Stimulated activated CD8-positive, alpha-beta memory T cell treated with anti-CD3 and anti-CD28 coated beads, Interleukin-4, amount 100 ng/mL, for 4 hours (primary cell): Measurements from ENCODE around the gene EXOSC2.

Experiments
- DNase-seq, 2 donors: peaks; one replicate each; pipeline ENCODE4 v3.0.0-alpha.2; 2020; ENCODE audit warnings: low read depth in 2 of 2, low spot score in 1 of 2

The EXOSC2 gene

GRCh38 chr9:130693101-130693425, 517 bp upstream of the EXOSC2 start:
- no peak for DNase-seq

DNA sequence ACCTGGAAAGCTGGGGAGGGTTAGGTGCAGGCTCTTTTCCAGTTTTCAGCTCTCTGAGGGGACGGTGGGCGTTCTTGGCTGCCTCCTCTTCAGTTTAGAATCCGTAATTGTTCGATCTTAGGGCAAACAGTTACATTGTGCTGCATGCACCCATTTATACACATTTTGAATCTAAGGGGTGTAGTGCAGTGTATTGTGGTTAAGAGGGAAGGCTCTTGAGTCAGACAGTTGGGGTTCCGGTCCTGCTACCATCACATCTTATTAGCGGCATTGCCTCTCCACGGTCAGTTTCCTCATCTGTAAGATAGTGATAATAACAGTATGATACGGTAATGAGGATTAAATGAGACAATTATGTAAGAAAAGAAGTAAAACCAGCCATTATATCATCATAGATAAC, 625 bp downstream of the EXOSC2 start:
- no peak for DNase-seq

GRCh38 chr9:130696139-130696650, 2.6 kb downstream of the EXOSC2 start:
- DNase-seq = no peak

DNA sequence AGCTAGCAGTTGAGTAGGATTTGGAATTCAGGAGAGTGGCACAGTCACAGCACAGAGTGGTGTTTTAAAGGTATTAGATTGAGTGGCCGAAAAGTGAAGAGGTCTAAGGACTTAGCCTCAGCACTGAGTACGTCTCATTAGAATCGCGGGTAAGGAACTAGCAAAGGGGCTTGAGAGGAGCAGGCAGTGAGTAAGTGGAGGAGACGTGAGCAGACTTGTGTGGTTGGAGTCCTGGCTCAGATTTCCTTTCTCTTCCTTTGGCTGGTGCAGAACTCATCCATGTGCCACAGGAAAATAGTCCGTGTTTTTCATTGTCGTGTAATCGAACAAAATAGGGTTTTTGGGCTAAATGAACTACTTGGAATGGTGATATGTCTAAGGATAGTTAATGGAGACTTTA, 3.4 kb downstream of the EXOSC2 start:
- DNase-seq = no peak

GRCh38 chr9:130698514-130698913, 4.9 kb downstream of the EXOSC2 start:
- DNase-seq = no peak

DNA sequence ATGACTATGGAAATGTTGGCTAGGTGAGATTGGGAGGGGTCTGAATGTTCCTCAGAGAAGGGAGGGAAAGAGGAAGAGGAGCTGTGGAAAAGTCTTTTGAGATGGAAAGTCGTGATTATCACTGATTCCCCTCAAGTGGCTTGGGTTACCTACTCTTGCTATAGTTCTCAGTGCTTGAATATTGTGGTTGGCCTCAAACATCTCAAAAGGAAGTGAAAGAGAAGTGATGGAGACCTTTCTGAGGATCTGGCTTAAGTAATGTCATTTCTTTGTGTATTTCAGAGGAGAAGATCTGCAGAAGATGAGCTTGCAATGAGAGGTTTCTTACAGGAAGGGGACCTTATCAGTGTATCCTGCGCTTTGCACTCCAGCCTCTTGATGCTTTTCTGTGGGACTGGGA, 5.5 kb downstream of the EXOSC2 start:
- DNase-seq = no peak

- peak; percentile 32 to 45 for DNase-seq
These were observed 7.8 kb downstream of the EXOSC2 start for GRCh38 chr9:130701059-130702022.

DNA sequence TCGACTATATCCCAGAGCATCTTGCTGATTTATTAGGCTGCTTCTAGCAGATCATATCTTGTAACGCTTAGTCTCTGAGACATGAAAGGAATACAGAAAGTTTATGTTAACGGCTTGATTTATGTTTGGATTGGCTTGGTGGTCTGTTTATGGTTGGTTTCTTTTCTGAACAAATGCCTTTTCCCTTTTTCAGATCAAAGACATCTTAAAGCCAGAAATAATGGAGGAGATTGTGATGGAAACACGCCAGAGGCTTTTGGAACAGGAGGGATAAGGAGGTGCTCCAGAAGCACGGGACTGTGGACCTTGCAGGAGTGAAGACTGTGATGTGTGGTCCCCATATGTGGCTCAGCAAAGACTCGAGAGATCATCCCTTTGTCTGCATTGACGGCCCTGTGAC, 9.9 kb downstream of the EXOSC2 start:
- no peak for DNase-seq

DNA sequence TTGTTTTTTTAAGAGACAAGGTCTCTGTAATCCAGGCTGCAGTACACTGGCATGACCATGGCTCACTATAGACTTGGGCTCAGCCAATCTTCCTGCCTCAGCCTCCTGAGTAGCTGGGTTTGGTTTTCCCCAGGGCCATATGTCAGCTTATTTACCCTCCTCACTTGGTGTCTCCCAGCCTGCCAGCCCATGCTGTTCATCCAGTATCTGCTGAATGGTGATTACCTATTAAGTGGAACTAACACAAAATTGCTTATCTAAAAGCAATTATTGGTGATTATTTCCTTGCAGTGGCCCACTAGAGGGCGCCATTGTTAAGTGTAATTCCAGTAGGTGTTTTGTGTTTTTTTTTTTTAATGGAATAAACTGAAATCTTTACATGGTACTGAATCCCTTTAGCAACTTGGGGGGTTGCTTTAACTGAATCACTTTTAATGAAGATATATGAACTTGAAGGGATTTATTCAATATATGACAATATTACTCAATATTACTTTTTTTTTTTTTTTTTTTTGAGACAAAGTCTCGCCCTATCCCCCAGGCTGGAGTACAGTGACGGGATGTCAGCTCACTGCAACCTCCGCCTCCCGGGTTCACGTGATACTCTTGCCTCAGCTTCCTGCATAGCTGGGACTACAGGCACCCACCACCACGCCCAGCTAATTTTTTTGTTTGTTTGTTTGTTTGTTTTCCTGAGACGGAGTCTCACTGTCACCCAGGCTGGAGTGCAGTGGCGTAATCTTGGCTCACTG, 13.8 kb downstream of the EXOSC2 start:
- peak; percentile 30 to 59 for DNase-seq

DNA sequence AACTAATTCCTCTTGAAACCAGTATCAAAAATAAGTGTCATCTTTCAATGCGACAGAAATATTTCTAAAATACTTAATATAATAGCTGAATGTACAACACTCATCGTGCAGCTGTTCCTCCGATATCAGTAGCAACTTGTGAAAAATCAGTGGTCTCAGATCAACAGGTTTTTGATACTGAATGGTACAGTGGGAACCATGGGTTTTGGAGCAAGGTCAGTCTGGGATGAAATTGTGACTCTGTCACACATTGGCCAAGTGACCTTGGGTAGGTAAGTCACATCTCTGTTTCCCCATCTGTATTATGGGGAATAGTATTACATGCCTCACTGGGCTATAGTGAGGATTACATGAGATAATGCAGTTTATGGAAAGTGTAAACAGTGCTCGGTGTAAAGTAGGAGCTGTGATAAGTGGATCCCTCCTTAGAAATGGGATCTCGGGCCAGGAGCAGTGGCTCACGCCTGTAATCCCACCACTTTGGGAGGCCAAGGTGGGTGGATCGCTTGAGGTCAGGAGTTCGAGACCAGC, 17.3 kb downstream of the EXOSC2 start:
- DNase-seq = no peak

DNA sequence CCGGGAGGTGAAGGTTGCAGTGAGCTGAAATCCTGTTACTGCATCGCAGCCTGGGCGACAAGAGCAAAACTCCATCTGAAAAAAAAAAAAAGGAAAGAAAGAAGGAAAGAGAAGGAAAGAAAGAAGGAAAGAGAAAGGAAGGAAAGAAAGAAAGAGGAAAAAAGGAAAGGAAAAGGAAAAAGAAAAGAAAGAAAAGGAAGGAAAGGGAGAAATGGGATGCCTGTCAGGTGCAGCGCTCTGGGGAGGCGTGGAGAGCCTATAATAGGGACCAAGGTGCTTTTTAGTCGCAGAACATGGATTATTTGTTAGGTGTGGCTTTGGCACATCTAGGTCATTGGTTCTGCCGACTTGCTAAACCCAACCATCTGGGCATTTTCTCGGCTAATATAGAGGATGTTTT, 17.9 kb downstream of the EXOSC2 start:
- no peak for DNase-seq

GRCh38 chr9:130712564-130713285, 19.1 kb downstream of the EXOSC2 start:
- DNase-seq = peak; percentile 85 to 90

DNA sequence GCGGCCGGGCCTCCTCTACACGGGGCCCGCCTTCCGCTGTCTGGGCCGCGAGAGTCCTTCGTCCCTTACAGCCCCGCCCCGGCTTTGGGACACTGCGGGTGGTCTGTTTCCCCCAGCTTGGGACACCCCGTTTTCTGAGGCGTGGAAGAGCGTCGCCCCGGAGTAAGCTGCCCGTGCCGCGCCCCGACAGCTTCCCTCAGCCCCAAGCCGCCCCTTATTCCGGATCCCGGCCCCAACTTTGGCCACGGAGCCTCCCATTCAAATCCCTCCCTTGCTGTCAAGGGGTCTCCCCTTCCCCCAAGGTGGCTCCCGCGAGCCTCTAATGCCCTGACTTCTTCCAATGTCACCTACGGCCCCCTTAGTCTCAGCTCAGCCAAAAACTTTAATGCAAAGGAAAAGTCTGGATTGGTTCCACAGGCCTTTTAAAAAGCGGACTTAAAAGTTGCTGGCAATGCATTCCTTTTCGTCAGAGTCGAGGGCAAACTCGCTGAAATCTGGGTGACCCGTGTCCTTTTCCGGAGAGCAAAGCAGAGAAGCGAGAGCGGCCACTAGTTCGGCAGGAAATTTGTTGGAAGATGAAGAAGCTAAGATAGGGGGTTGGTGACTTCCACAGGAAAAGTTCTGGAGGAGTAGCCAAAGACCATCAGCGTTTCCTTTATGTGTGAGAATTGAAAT, 19.8 kb downstream of the EXOSC2 start:
- DNase-seq = no peak

- no peak for DNase-seq
These were observed 21.1 kb downstream of the EXOSC2 start for GRCh38 chr9:130714586-130715110.

DNA sequence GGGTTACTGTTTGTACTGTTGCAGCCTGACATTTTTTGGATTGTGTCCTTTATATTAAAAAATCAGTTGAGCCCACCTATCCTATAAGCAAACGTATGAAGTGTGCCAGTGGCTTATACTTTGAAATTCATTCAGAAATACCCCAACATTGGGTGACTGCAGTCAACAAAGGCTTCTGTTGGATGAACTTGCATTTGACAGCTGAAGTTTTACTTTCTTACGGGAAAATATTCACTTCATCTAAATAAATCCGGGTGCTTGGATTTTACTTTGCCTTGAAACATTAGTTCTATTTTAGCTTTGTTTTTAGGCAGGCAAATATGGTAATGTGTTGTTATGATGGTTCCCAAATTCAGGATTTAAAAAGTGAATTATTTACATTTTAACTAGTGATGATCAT, 21.7 kb downstream of the EXOSC2 start:
- DNase-seq = no peak

- DNase-seq = no peak
These were observed 25.0 kb downstream of the EXOSC2 start for GRCh38 chr9:130718562-130718961.

DNA sequence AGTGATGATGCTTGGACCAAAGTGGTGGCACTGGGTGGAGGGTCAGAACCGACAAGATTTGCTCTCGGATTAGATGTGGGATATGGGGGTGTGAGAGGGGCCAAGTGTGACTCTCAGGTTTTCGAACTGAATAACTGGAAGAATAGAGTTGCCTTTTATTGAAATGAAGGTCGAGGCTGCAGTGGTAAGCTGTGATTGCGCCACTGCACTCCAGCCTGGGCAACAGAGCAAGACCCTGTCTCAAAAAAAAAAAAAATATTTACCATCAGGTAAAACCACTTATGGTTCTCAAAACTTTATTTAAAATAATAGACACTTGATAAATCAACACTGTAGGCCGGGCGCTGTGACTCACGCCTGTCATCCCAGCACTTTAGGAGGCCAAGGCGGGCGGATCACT, 27.2 kb downstream of the EXOSC2 start:
- DNase-seq = no peak

- no peak for DNase-seq
These were observed 35.1 kb downstream of the EXOSC2 start for GRCh38 chr9:130728721-130729120.

DNA sequence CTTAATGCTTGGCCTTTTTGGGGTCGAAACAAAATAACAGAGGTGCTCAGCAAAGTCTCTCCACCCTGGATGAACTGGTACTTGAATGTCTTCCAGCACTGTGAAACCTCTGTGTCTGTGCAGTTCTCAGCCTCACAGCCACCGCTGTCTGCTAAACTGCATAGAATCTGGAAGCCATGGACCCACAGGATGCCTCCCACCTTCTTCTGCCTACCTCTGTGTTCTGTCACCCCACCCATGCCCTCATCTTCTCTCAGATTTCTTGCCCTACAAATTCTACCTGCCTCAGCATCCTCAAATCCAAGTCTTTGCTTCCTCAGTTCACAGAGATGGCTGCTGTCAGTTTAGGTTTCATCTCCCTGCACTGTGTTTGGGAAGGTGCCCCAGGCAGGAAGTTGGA, 35.6 kb downstream of the EXOSC2 start:
- no peak for DNase-seq

DNA sequence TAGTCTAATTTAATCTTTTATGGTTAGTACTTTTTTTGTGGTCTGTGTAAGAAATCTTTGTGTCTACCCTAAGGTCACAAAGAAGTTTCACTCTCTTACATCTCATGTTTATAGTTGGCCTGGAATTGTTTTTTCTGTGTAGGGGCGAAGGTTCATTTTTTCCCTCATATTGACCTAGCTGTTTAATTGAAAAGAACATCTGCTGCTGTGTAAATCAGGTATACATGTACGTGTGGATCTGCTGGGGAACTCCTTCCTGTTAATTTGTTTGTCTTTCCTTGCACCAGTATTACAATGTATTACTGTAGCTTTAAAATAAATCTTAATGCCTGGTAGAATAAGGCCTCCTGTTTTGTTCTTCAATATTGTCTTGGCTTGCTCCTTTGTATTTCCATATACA, 37.8 kb downstream of the EXOSC2 start:
- no peak for DNase-seq
